ENCODE data around the gene MB.

DNA sequence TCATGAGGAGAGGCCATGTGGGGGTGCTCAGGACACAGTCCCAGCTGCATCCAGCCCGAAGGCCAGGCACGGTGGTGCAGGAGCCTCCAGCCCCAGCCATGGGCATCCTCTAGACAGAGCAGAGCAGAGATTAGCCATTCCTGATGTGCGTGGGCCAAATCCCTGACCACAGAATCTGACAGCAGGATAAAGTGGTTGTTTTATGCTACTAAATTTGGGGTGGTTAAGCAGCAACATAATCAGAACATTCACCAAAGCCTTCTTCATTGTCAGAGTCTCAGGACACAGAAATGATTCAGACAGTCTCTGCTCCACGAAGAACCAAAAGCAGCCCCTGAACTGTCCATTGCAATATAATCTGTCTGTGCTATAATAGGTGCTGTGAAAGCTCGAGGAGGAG lies 56.8 kb downstream of the MB start:
- TF ChIP-seq, protein P1, sequence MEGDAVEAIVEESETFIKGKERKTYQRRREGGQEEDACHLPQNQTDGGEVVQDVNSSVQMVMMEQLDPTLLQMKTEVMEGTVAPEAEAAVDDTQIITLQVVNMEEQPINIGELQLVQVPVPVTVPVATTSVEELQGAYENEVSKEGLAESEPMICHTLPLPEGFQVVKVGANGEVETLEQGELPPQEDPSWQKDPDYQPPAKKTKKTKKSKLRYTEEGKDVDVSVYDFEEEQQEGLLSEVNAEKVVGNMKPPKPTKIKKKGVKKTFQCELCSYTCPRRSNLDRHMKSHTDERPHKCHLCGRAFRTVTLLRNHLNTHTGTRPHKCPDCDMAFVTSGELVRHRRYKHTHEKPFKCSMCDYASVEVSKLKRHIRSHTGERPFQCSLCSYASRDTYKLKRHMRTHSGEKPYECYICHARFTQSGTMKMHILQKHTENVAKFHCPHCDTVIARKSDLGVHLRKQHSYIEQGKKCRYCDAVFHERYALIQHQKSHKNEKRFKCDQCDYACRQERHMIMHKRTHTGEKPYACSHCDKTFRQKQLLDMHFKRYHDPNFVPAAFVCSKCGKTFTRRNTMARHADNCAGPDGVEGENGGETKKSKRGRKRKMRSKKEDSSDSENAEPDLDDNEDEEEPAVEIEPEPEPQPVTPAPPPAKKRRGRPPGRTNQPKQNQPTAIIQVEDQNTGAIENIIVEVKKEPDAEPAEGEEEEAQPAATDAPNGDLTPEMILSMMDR (IDR thresholded peaks at IDR 0.05 in 4 of 5, conservative IDR thresholded peaks at IDR 0.05 in 1 of 5) = no peak
- TF ChIP-seq POLR2A (IDR thresholded peaks at IDR 0.05) = no peak
